B cell (primary cell): Measurements from ENCODE around the gene PIP4K2A. TPM values are rescaled to one million over a fixed set of nuclear protein-coding genes. Genes with fewer than 3 reads are reported as not detected.
"Not testable (repeated sequence)": the region's sequence is repeated elsewhere in the genome, so short reads cannot be mapped to it uniquely, and the experiment has no call there.

Experiments used
- ATAC-seq: fragments of 200-7000 bp; cut with Tn5 transposase; one replicate; pipeline ENCODE4 v1.10.0; 2021; ENCODE audit warnings: low read depth, mild to moderate bottlenecking, moderate number of reproducible peaks, moderate library complexity
- CTCF ChIA-PET: fragments of 350-600 bp; sonication (Branson Sonifier 250); formaldehyde crosslinking; loops from one replicate; lab custom pipeline; 2021; ENCODE audit warnings: antibody characterized with exemption, inconsistent platforms; lab: Charles Lee
- POLR2A ChIA-PET: fragments of 350-600 bp; sonication (Branson Sonifier 250); formaldehyde crosslinking; loops from one replicate; lab custom pipeline; 2021; ENCODE audit warnings: antibody characterized with exemption; lab: Charles Lee
- DNase-seq: peaks from one replicate; pipeline ENCODE4 v3.0.0; 2013
- H2AFZ ChIP-seq: 2 replicates; pipeline ENCODE4 v1.6.1; 2012; ENCODE audit warnings: mild to moderate bottlenecking, low read depth, low read length; ENCODE audit not compliant: insufficient read depth, poor library complexity, severe bottlenecking
- H3K27ac ChIP-seq, 2 donors: 1 replicate in 1 of 2; 2 replicates in 1 of 2; pipeline ENCODE4 v1.5.1; 2012 to 2013; ENCODE audit warnings: low read length in 2 of 2, mild to moderate bottlenecking in 2 of 2, moderate library complexity in 1 of 2
- H3K27me3 ChIP-seq, 4 experiments: fragments of 200-600 bp in 1 of 4; sonication (generic) in 1 of 4; replicated peaks in 1 of 4; 1 replicate in 2 of 4; 2 replicates in 2 of 4; pipeline versions ENCODE4 v1.6.1 to v1.7.0; 2013 to 2016; ENCODE audit warnings: low read length in 3 of 4, mild to moderate bottlenecking in 2 of 4, mixed read lengths in 1 of 4, moderate library complexity in 1 of 4; ENCODE audit not compliant: insufficient read depth in 4 of 4, control insufficient read depth in 3 of 4; ENCODE audit errors: control extremely low read depth in 1 of 4
- H3K36me3 ChIP-seq, 2 experiments: replicated peaks in 1 of 2; 1 replicate in 1 of 2; 2 replicates in 1 of 2; pipeline versions ENCODE4 v1.6.1 to v1.7.1; 2013; ENCODE audit warnings: low read length in 1 of 2; ENCODE audit not compliant: insufficient read depth in 2 of 2, control insufficient read depth in 1 of 2; ENCODE audit errors: control extremely low read depth in 1 of 2, extremely low read depth in 1 of 2
- H3K4me1 ChIP-seq, 2 donors: fragments of 200-600 bp in 1 of 2; sonication (generic) in 1 of 2; 1 replicate in 1 of 2; 2 replicates in 1 of 2; pipeline versions ENCODE4 v1.5.1 to v1.6.1; 2013 to 2017; ENCODE audit warnings: low read length in 2 of 2; ENCODE audit not compliant: control insufficient read depth in 2 of 2, insufficient read depth in 2 of 2
- H3K4me2 ChIP-seq: replicated peaks from 2 replicates; pipeline ENCODE3; 2012; ENCODE audit warnings: mild to moderate bottlenecking, low read depth, low read length; ENCODE audit not compliant: poor library complexity, severe bottlenecking
- H3K4me3 ChIP-seq, 5 experiments: fragments of 200-600 bp in 1 of 5; sonication (generic) in 1 of 5; 1 replicate in 3 of 5; 2 replicates in 2 of 5; pipeline versions ENCODE4 v1.5.1 to v1.7.0; 2011 to 2016; ENCODE audit warnings: low read length in 4 of 5, mild to moderate bottlenecking in 4 of 5, low read depth in 2 of 5, control low read depth in 1 of 5, moderate library complexity in 1 of 5; ENCODE audit not compliant: insufficient read depth in 1 of 5; ENCODE audit errors: control extremely low read depth in 1 of 5, extremely low read depth in 1 of 5
- H3K79me2 ChIP-seq: fragments of 200-600 bp; sonication (generic); one replicate; pipeline ENCODE4 v1.6.0; 2016; ENCODE audit warnings: low read length; ENCODE audit not compliant: control insufficient read depth, insufficient read depth
- H3K9ac ChIP-seq: fragments of 200-600 bp; sonication (generic); 2 replicates; pipeline ENCODE4 v1.6.1; 2017; ENCODE audit warnings: mild to moderate bottlenecking, low read length, moderate library complexity
- H3K9me3 ChIP-seq, 3 donors: one replicate each; pipeline versions ENCODE4 v1.6.1 to v1.7.1; 2013; ENCODE audit warnings: low read length in 2 of 3; ENCODE audit not compliant: control insufficient read depth in 2 of 3, insufficient read depth in 1 of 3; ENCODE audit errors: control extremely low read depth in 1 of 3
- H4K20me1 ChIP-seq: 2 replicates; pipeline ENCODE4 v1.6.0; 2012; ENCODE audit warnings: mild to moderate bottlenecking, low read length; ENCODE audit not compliant: insufficient read depth, control insufficient read depth, poor library complexity, severe bottlenecking
- H3K27ac Mint-ChIP-seq: one replicate; pipeline ENCODE4 v1.8.0; 2021; ENCODE audit warnings: mixed read lengths
- H3K27me3 Mint-ChIP-seq: one replicate; pipeline ENCODE4 v1.8.0; 2021; ENCODE audit warnings: mixed read lengths
- H3K4me1 Mint-ChIP-seq: one replicate; pipeline ENCODE4 v1.8.0; 2021; ENCODE audit warnings: mixed read lengths
- H3K4me3 Mint-ChIP-seq: one replicate; pipeline ENCODE4 v1.8.0; 2021; ENCODE audit warnings: mixed read lengths
- H3K9me3 Mint-ChIP-seq: one replicate; pipeline ENCODE4 v1.8.0; 2022; ENCODE audit warnings: mixed read lengths; ENCODE audit not compliant: insufficient read depth
- CTCF ChIP-seq: fragments of 200-600 bp; IDR thresholded peaks from one replicate; pipeline ENCODE4 v1.8.0; 2022; ENCODE audit warnings: antibody characterized with exemption, mild to moderate bottlenecking
- EZH2 ChIP-seq: IDR thresholded peaks from 2 replicates; pipeline ENCODE4 v1.6.1; 2012; ENCODE audit warnings: borderline replicate concordance, low read depth, mild to moderate bottlenecking, moderate library complexity, low read length; ENCODE audit not compliant: insufficient read depth, poor library complexity, severe bottlenecking
- WGBS: methylation state at CpG from one replicate; pipeline ENCODE4 v1.1.5; 2013; ENCODE audit warnings: missing lambda C conversion rate; ENCODE audit not compliant: insufficient coverage; 5-methylcytosine and 5-hydroxymethylcytosine counted together
- intact Hi-C: fragments of 100-400 bp; cut with micrococcal nuclease; formaldehyde crosslinking; loops from one replicate; pipeline ENCODE4 v1.10.0; 2022
- polyA plus RNA-seq: library from polyadenylated mRNA; depleted of rRNA; stranded (reverse); fragments of >200 nt; gene quantifications from 2 replicates; pipeline ENCODE4 v1.2.3, GENCODE V29; 2012
- total RNA-seq, 2 donors: library from RNA; stranded (reverse); fragments of 120-200 nt in 1 of 2; gene quantifications; 1 replicate in 1 of 2; 2 replicates in 1 of 2; pipeline versions ENCODE4 v1.2.3 to v1.2.4, GENCODE V29; 2013 to 2022

Gene PIP4K2A
- total and polyA plus RNA-seq, 2 donors (not counting 1 experiment from before 2014, with no cell fraction given): 21.8 to 103 TPM

- Mint-ChIP-seq H3K4me1 (peaks cover 21% of the 10 kb centered on the region), H3K9me3 (no peaks in the 10 kb centered on the region), H3K27me3 (no peaks in the 10 kb centered on the region), H3K27ac (peak overlapping the region; percentile 61), H3K4me3 (peak overlapping the region; percentile 21)
- ChIA-PET POLR2A (interaction anchor here (0.6 to 0.7 kb wide), 3 partner anchors 101 to 407 kb away, joined by 4 to 9 read pairs (median 5); no protein-coding TSS in a partner anchor), CTCF (interaction anchor here (0.7 to 1.3 kb wide), 4 partner anchors 8 to 362 kb away, joined by 3 to 5 read pairs (median 4); no protein-coding TSS in a partner anchor)
- Histone ChIP-seq H3K9ac (no peak overlapping the region), H3K36me3 (no peaks in the 10 kb centered on the region), H3K4me3 (no peak overlapping the region), H3K79me2 (peaks cover 2% of the 10 kb centered on the region), H3K4me1 (peaks cover 21 to 25% of the 10 kb centered on the region in 2 donors), H4K20me1 (no peaks in the 10 kb centered on the region), H3K27me3 (no peaks in the 10 kb centered on the region), H3K27ac (peak overlapping the region; percentile 15 to 40), H2AFZ (peak overlapping the region; percentile 12), H3K4me2 (peak overlapping the region; percentile 47), H3K9me3 (no peaks in the 10 kb centered on the region)
- intact Hi-C loops: loop anchor here (2.0 to 5.0 kb wide), 2 partner anchors 20 to 35 kb away; no protein-coding TSS in a partner anchor
- ATAC-seq: peak; percentile 100
- DNase-seq: peak; percentile 79
- TF ChIP-seq EZH2: no peak
- no peak for TF ChIP-seq CTCF
- WGBS: no CpG with 5 or more reads among the region's 1 CpG
These were observed 28.3 kb upstream of the PIP4K2A start for GRCh38 chr10:22742678-22743077.

- H3K9me3 ChIP-seq, H3K79me2 ChIP-seq, DNase-seq, POLR2A ChIA-PET, H3K4me3 Mint-ChIP-seq, H3K4me2 ChIP-seq, H3K36me3 ChIP-seq, H3K27ac Mint-ChIP-seq, H3K4me3 ChIP-seq, ATAC-seq, H3K9me3 Mint-ChIP-seq, H3K27me3 Mint-ChIP-seq, H3K27me3 ChIP-seq, H4K20me1 ChIP-seq, H2AFZ ChIP-seq, H3K27ac ChIP-seq, H3K9ac ChIP-seq: not testable (repeated sequence)
- CTCF ChIA-PET: interaction anchor here (1.2 kb wide), 1 partner anchor 21 kb away, joined by 3 read pairs; no protein-coding TSS in a partner anchor
- intact Hi-C loops: loop anchor here (2.0 to 5.0 kb wide), 2 partner anchors 19 to 36 kb away; no protein-coding TSS in a partner anchor
- H3K4me1 Mint-ChIP-seq: peaks cover 21% of the 10 kb centered on the region
- no CpG with 5 or more reads among the region's 4 CpGs for WGBS
- H3K4me1 ChIP-seq: peaks cover 21 to 25% of the 10 kb centered on the region in 2 donors
These were observed 27.3 kb upstream of the PIP4K2A start for GRCh38 chr10:22741631-22742030.
